HepG2 (cell line): ENCODE measurements around the gene UNKL. TPM values are rescaled to one million over a fixed set of nuclear protein-coding genes. Genes with fewer than 3 reads are reported as not detected.

Experiments
- ATAC-seq: fragments of 200-7000 bp; cut with Tn5 transposase; 3 replicates; pipeline ENCODE4 v1.9.1; 2020; ENCODE audit warnings: mild to moderate bottlenecking, moderate library complexity
- BruUV-seq: library from RNA; stranded (reverse); fragments of 400-500 nt; replicated peaks from 2 replicates; lab custom pipeline; 2021; lab: Mats Ljungman, UMichigan
- CTCF ChIA-PET: fragments of 300-600 bp; formaldehyde crosslinking; extraction: SDS; loops from one replicate; lab custom pipeline; 2021; ENCODE audit warnings: low total read pairs, inconsistent platforms, low intra/inter-chr PET ratio; lab: Yijun Ruan, JAX
- POLR2A ChIA-PET: fragments of 350-600 bp; sonication (Branson Sonifier 250); formaldehyde crosslinking; loops from one replicate; lab custom pipeline; 2020; ENCODE audit warnings: antibody characterized with exemption, inconsistent platforms; lab: Yijun Ruan, JAX
- DNase-seq: peaks from one replicate; pipeline ENCODE4 v3.0.0-alpha.2; 2015; ENCODE audit warnings: low spot score
- FAIRE-seq: peaks from 3 replicates; lab custom pipeline; 2011; peaks lifted over from hg19 to GRCh38; lab: Jason Lieb, UNC
- H2AFZ ChIP-seq: one replicate; pipeline ENCODE4 v1.6.1; 2011; ENCODE audit warnings: low read length, inconsistent platforms
- H3K27ac ChIP-seq: fragments of 300-600 bp; 3 replicates; pipeline ENCODE4 v1.8.0; 2011; ENCODE audit warnings: mixed run types, mild to moderate bottlenecking, mixed read lengths, low read length, inconsistent platforms; ENCODE audit not compliant: insufficient read depth; ENCODE audit errors: extremely low read length
- H3K27me3 ChIP-seq, 2 experiments: fragments of 200-600 bp in 1 of 2; 2 replicates in 1 of 2; 3 replicates in 1 of 2; pipeline versions ENCODE4 v1.6.0 to v1.8.0; 2011; ENCODE audit warnings: low read length in 2 of 2, mild to moderate bottlenecking in 2 of 2, moderate library complexity in 2 of 2, inconsistent platforms in 1 of 2; ENCODE audit not compliant: insufficient read depth in 2 of 2, control insufficient read depth in 1 of 2
- H3K36me3 ChIP-seq, 2 experiments: fragments of 200-600 bp in 1 of 2; replicated peaks in 1 of 2; 2 replicates in 1 of 2; 3 replicates in 1 of 2; pipeline versions ENCODE4 v1.5.1 to v1.8.0; 2011; ENCODE audit warnings: low read length in 2 of 2, inconsistent platforms in 1 of 2; ENCODE audit not compliant: insufficient read depth in 2 of 2, control insufficient read depth in 1 of 2
- H3K4me1 ChIP-seq: 2 replicates; pipeline ENCODE4 v1.5.1; 2012; ENCODE audit warnings: low read length, inconsistent platforms; ENCODE audit not compliant: insufficient read depth
- H3K4me2 ChIP-seq: 2 replicates; pipeline ENCODE4 v1.6.0; 2011; ENCODE audit warnings: low read depth, low read length, inconsistent platforms
- H3K4me3 ChIP-seq, 3 experiments: fragments of 200-600 bp in 1 of 3; sonication (generic), shearing (Covaris generic) in 1 of 3; replicated peaks in 1 of 3; 2 replicates each; pipeline ENCODE4 v1.5.1; 2011 to 2016; ENCODE audit warnings: low read length in 3 of 3, inconsistent platforms in 2 of 3, low read depth in 2 of 3, mild to moderate bottlenecking in 2 of 3, control low read depth in 1 of 3, mixed read lengths in 1 of 3; ENCODE audit not compliant: insufficient read depth in 1 of 3
- H3K79me2 ChIP-seq: one replicate; pipeline ENCODE4 v1.6.1; 2011; ENCODE audit warnings: low read length, inconsistent platforms; ENCODE audit not compliant: insufficient read depth
- H3K9ac ChIP-seq: 2 replicates; pipeline ENCODE4 v1.6.0; 2011; ENCODE audit warnings: mild to moderate bottlenecking, low read depth, low read length, inconsistent platforms; ENCODE audit not compliant: insufficient read depth
- H3K9me3 ChIP-seq: 2 replicates; pipeline ENCODE4 v1.5.1; 2012; ENCODE audit warnings: mild to moderate bottlenecking, low read length
- H4K20me1 ChIP-seq: 2 replicates; pipeline ENCODE4 v1.6.0; 2011; ENCODE audit warnings: inconsistent platforms, mild to moderate bottlenecking, low read length, moderate library complexity; ENCODE audit not compliant: insufficient read depth
- BATF2 ChIP-seq: sonication (generic); formaldehyde crosslinking; IDR thresholded peaks from 2 replicates; pipeline ENCODE4 v1.8.0; 2022; ENCODE audit warnings: mild to moderate bottlenecking, missing genetic modification reagents, moderate library complexity
- CBX2 ChIP-seq, 2 experiments: fragments of 200-600 bp in 1 of 2; sonication (generic); formaldehyde crosslinking in 1 of 2; IDR thresholded peaks; 2 replicates each; pipeline versions ENCODE4 v1.7.0 to v1.8.1; 2018 to 2022; ENCODE audit warnings: low read depth in 2 of 2, low read length in 1 of 2, mild to moderate bottlenecking in 1 of 2, missing genetic modification reagents in 1 of 2
- GPN1 ChIP-seq: sonication (generic); formaldehyde crosslinking; IDR thresholded peaks from 2 replicates; pipeline ENCODE4 v1.5.1; 2020; ENCODE audit warnings: missing genetic modification reagents, borderline replicate concordance
- GTF3A ChIP-seq: sonication (generic); formaldehyde crosslinking; conservative IDR thresholded peaks from 2 replicates; pipeline ENCODE4 v1.4.0; 2020; ENCODE audit warnings: mild to moderate bottlenecking, missing genetic modification reagents
- ISX ChIP-seq: sonication (generic); formaldehyde crosslinking; conservative IDR thresholded peaks from 2 replicates; pipeline ENCODE4 v1.5.0; 2020; ENCODE audit warnings: missing genetic modification reagents
- MTERF4 ChIP-seq: sonication (generic); formaldehyde crosslinking; IDR thresholded peaks from 2 replicates; pipeline ENCODE4 v1.8.0; 2023; ENCODE audit warnings: mild to moderate bottlenecking, missing genetic modification reagents
- NFATC3 ChIP-seq: sonication (generic); formaldehyde crosslinking; IDR thresholded peaks from 2 replicates; pipeline ENCODE4 v1.5.1; 2020; ENCODE audit warnings: mild to moderate bottlenecking, missing genetic modification reagents
- PAWR ChIP-seq: sonication (generic); formaldehyde crosslinking; IDR thresholded peaks from 2 replicates; pipeline ENCODE4 v1.4.0; 2020; ENCODE audit warnings: missing genetic modification reagents, mild to moderate bottlenecking, borderline replicate concordance
- POLR2A ChIP-seq, 2 experiments: IDR thresholded peaks; 2 replicates each; pipeline ENCODE4 v1.6.1; 2011; ENCODE audit warnings: low read depth in 2 of 2, low read length in 2 of 2, mild to moderate bottlenecking in 1 of 2, moderate library complexity in 1 of 2; ENCODE audit not compliant: insufficient read depth in 1 of 2
- RORA ChIP-seq: sonication (generic); formaldehyde crosslinking; IDR thresholded peaks from 2 replicates; pipeline ENCODE4 v1.5.0; 2020; ENCODE audit warnings: mild to moderate bottlenecking, missing genetic modification reagents, moderate library complexity
- SKI ChIP-seq: fragments of 450-650 bp; IDR thresholded peaks from one replicate; pipeline ENCODE4 v1.6.1; 2018; ENCODE audit warnings: mild to moderate bottlenecking; ENCODE audit not compliant: partially characterized antibody
- TBL1XR1 ChIP-seq: fragments of 150-350 bp; IDR thresholded peaks from 2 replicates; pipeline ENCODE4 v1.6.1; 2014; ENCODE audit warnings: borderline replicate concordance, low read length; ENCODE audit not compliant: partially characterized antibody
- ZBTB8A ChIP-seq: sonication (generic); formaldehyde crosslinking; IDR thresholded peaks from 2 replicates; pipeline ENCODE4 v1.4.0; 2020; ENCODE audit warnings: mild to moderate bottlenecking, low read depth, missing genetic modification reagents, borderline replicate concordance
- ZNF235 ChIP-seq: sonication (generic); formaldehyde crosslinking; IDR thresholded peaks from 2 replicates; pipeline ENCODE4 v1.8.1; 2023; ENCODE audit warnings: mild to moderate bottlenecking, missing genetic modification reagents, borderline replicate concordance
- ZNF33A ChIP-seq: sonication (generic); formaldehyde crosslinking; IDR thresholded peaks from 2 replicates; pipeline ENCODE4 v1.5.1; 2020; ENCODE audit warnings: missing genetic modification reagents, mild to moderate bottlenecking, moderate library complexity, borderline replicate concordance
- ZNF550 ChIP-seq: sonication (generic); formaldehyde crosslinking; IDR thresholded peaks from 2 replicates; pipeline ENCODE4 v1.4.0; 2020; ENCODE audit warnings: mild to moderate bottlenecking, missing genetic modification reagents, borderline replicate concordance
- ZNF598 ChIP-seq: sonication (generic); formaldehyde crosslinking; IDR thresholded peaks from 2 replicates; pipeline ENCODE4 v1.5.1; 2020; ENCODE audit warnings: mild to moderate bottlenecking, missing genetic modification reagents, borderline replicate concordance
- ZSCAN29 ChIP-seq: sonication (generic); formaldehyde crosslinking; conservative IDR thresholded peaks from 2 replicates; pipeline ENCODE4 v1.4.0; 2020; ENCODE audit warnings: mild to moderate bottlenecking, missing genetic modification reagents
- WGBS: methylation state at CpG from one replicate; pipeline ENCODE4 v1.1.6; 2017; ENCODE audit warnings: low lambda C conversion rate; 5-methylcytosine and 5-hydroxymethylcytosine counted together
- in situ Hi-C: cut with HindIII; loops from 2 replicates; pipeline ENCODE4 v1.10.0; 2017; ENCODE audit warnings: low pct_unique_long_range_greater_than_20kb; ENCODE audit not compliant: extremely low pct_ligation_motif_present
- intact Hi-C: fragments of 100-400 bp; cut with micrococcal nuclease; formaldehyde crosslinking; loops from one replicate; pipeline ENCODE4 v1.10.0; 2022; ENCODE audit not compliant: unreplicated experiment
- polyA plus RNA-seq, 8 experiments: library from polyadenylated mRNA; depleted of rRNA in 3 of 8; stranded (reverse) in 7 of 8; unstranded in 1 of 8; fragments of >200 nt; fragmentation: Illumina TruSeq in 4 of 8; extraction: Trizol in 4 of 8; gene quantifications; 2 replicates each; pipeline versions ENCODE4 v1.2.1 to v1.2.3, GENCODE V29; 2011 to 2016; ENCODE audit warnings: low read depth in 4 of 8, missing spikeins in 1 of 8, mixed read lengths in 1 of 8; ENCODE audit not compliant: insufficient read depth in 1 of 8
- total RNA-seq, 5 experiments: library from RNA; depleted of rRNA; stranded (reverse); fragments of >200 nt; fragmentation: Illumina TruSeq; extraction: Trizol; gene quantifications; 2 replicates each; pipeline ENCODE4 v1.2.3, GENCODE V29; 2016; ENCODE audit warnings: low read depth in 1 of 5

The UNKL gene
- total and polyA plus RNA-seq, 2 of the 13 experiments (the other 11 are each of a cell fraction or from before 2014, with no cell fraction given): 10.4 to 17.6 TPM

- H3K4me1 ChIP-seq: no peaks in the 10 kb centered on the region
- no peak overlapping the region for H2AFZ ChIP-seq
- no peak for FAIRE-seq
- WGBS: 89% methylated on average over 3 of the region's 16 CpGs
- H3K27ac ChIP-seq: no peak overlapping the region
- no peaks in the 10 kb centered on the region for H3K27me3 ChIP-seq
- DNase-seq: no peak
- TF ChIP-seq MTERF4 (CRISPR knock-in tag) (no peak), ZNF550 (CRISPR knock-in tag) (no peak), ZNF235 (CRISPR knock-in tag) (no peak), ISX (CRISPR knock-in tag) (no peak), TBL1XR1 (no peak), RORA (CRISPR knock-in tag) (no peak), PAWR (CRISPR knock-in tag) (no peak), POLR2A (IDR thresholded peaks at IDR 0.05; ENCODE audit: insufficient read depth in 1 of 2, low read depth in 2 of 2, low read length in 2 of 2) (no peak), ZBTB8A (no peak), CBX2 (IDR thresholded peaks at IDR 0.05; ENCODE audit: low read depth, low read length) (no peak), CBX2 (CRISPR knock-in tag; IDR thresholded peaks at IDR 0.05; ENCODE audit: low read depth) (no peak), GTF3A (no peak), ZNF598 (CRISPR knock-in tag) (no peak), SKI (no peak), ZSCAN29 (CRISPR knock-in tag) (no peak), GPN1 (no peak), ZNF33A (no peak), BATF2 (no peak), NFATC3 (no peak)
- H3K4me2 ChIP-seq: no peak overlapping the region
- ChIA-PET CTCF (no interaction called here), POLR2A (no interaction called here)
- no peaks in the 10 kb centered on the region for H3K79me2 ChIP-seq
- H3K9ac ChIP-seq: no peak overlapping the region
- in situ Hi-C loops (no loop called here), intact Hi-C loops (no loop called here)
- no peaks in the 10 kb centered on the region for H4K20me1 ChIP-seq
- no peak overlapping the region for H3K4me3 ChIP-seq
- peaks cover 0 to 6% of the 10 kb centered on the region in 2 experiments; a peak in 2 of 5 replicates for H3K36me3 ChIP-seq
- no TSS peak for BruUV-seq
- ATAC-seq: no peak
- H3K9me3 ChIP-seq: no peaks in the 10 kb centered on the region
These were observed 27.2 kb downstream of the UNKL start for GRCh38 chr16:1387331-1387730.
